Breast epithelium (tissue), 4 donors: ENCODE data around the gene TANC1. TPM values are rescaled to one million over a fixed set of nuclear protein-coding genes. Genes with fewer than 3 reads are reported as not detected.

ENCODE experiments used
- DNase-seq, 2 donors: peaks; one replicate each; pipeline ENCODE4 v3.0.0-alpha.2; 2019; ENCODE audit warnings: low spot score in 2 of 2
- H3K27ac ChIP-seq, 2 donors: fragments of 200-600 bp; sonication (generic) in 1 of 2; one replicate each; pipeline ENCODE4 v1.5.1; 2016 to 2019; ENCODE audit warnings: mild to moderate bottlenecking in 1 of 2
- H3K27me3 ChIP-seq, 2 donors: fragments of 200-600 bp; sonication (generic) in 1 of 2; one replicate each; pipeline versions ENCODE4 v1.5.1 to v1.6.0; 2017 to 2019; ENCODE audit warnings: control low read depth in 1 of 2, mild to moderate bottlenecking in 1 of 2
- H3K36me3 ChIP-seq: fragments of 200-600 bp; one replicate; pipeline ENCODE4 v1.5.1; 2019
- H3K4me1 ChIP-seq, 2 donors: fragments of 200-600 bp; sonication (generic); one replicate each; pipeline ENCODE4 v1.5.1; 2016 to 2019; ENCODE audit warnings: control low read depth in 1 of 2
- H3K4me3 ChIP-seq, 3 donors: fragments of 200-600 bp; sonication (generic); 1 replicate in 2 of 3; 2 replicates in 1 of 3; pipeline ENCODE4 v1.5.1; 2016 to 2019; ENCODE audit warnings: mild to moderate bottlenecking in 3 of 3, moderate library complexity in 2 of 3
- H3K9me3 ChIP-seq, 2 donors: fragments of 200-600 bp; sonication (generic) in 1 of 2; one replicate each; pipeline ENCODE4 v1.5.1; 2016 to 2019; ENCODE audit warnings: control low read depth in 1 of 2
- POLR2A ChIP-seq: fragments of 450-650 bp; IDR thresholded peaks from one replicate; pipeline ENCODE4 v1.6.1; 2016; ENCODE audit warnings: antibody characterized with exemption, mild to moderate bottlenecking, moderate library complexity
- POLR2AphosphoS5 ChIP-seq, 3 donors: sonication (generic); formaldehyde crosslinking; IDR thresholded peaks; one replicate each; pipeline ENCODE4 v1.6.1; 2017; ENCODE audit warnings: antibody characterized with exemption in 3 of 3
- intact Hi-C: fragments of 100-400 bp; cut with DNase I; formaldehyde crosslinking; loops from one replicate; pipeline ENCODE4 v1.15.1; 2023; ENCODE audit warnings: low total_unique reads
- total RNA-seq, 3 donors: library from RNA; depleted of rRNA; stranded (reverse); fragments of >200 nt; gene quantifications; one replicate each; pipeline ENCODE4 v1.1.0, GENCODE V29; 2016
- TF ChIP-seq, protein P1 (sequence below), 3 donors: fragments of 450-650 bp; IDR thresholded peaks; one replicate each; pipeline ENCODE4 v1.5.1; 2016 to 2017; ENCODE audit warnings: antibody characterized with exemption in 3 of 3, mild to moderate bottlenecking in 3 of 3, moderate library complexity in 3 of 3

Gene TANC1
- total RNA-seq, 3 donors from 2014 or later = 18.9 to 62.3 (median 58.4) TPM

DNA sequence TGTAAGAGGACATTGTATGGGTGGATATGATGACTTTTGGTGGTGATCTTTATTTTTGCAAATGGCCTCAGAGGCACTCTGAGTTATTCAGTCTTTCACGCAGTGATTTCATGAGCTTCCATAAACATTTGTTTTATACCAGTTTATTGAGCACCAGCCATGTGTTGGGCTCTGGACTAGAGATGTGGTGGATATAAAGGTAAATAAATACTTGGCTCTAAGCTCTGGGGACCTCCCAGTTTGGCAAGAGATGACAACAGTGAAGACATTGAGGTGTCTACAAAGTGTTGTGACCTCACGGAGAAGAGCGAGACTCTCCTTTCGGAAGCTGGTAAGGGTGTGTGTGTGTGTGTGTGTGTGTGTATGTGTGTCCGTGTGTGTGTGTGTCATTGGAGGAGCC is 146.4 kb downstream of the TANC1 start:
- intact Hi-C loops = loop anchor here (5.0 kb wide), 1 partner anchor 213 kb away; no protein-coding TSS in a partner anchor
- Histone ChIP-seq H3K4me1 (peaks cover 0 to 16% of the 10 kb centered on the region in 2 donors), H3K4me3 (no peak overlapping the region), H3K27ac (peak overlapping the region; percentile 21 to 34), H3K9me3 (no peaks in the 10 kb centered on the region), H3K36me3 (no peaks in the 10 kb centered on the region), H3K27me3 (no peaks in the 10 kb centered on the region)
- no peak for DNase-seq
- TF ChIP-seq POLR2A = no peak
- TF ChIP-seq, protein P1, sequence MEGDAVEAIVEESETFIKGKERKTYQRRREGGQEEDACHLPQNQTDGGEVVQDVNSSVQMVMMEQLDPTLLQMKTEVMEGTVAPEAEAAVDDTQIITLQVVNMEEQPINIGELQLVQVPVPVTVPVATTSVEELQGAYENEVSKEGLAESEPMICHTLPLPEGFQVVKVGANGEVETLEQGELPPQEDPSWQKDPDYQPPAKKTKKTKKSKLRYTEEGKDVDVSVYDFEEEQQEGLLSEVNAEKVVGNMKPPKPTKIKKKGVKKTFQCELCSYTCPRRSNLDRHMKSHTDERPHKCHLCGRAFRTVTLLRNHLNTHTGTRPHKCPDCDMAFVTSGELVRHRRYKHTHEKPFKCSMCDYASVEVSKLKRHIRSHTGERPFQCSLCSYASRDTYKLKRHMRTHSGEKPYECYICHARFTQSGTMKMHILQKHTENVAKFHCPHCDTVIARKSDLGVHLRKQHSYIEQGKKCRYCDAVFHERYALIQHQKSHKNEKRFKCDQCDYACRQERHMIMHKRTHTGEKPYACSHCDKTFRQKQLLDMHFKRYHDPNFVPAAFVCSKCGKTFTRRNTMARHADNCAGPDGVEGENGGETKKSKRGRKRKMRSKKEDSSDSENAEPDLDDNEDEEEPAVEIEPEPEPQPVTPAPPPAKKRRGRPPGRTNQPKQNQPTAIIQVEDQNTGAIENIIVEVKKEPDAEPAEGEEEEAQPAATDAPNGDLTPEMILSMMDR (IDR thresholded peaks at IDR 0.05) = no peak
- no peak for TF ChIP-seq POLR2AphosphoS5 (IDR thresholded peaks at IDR 0.05)

DNA sequence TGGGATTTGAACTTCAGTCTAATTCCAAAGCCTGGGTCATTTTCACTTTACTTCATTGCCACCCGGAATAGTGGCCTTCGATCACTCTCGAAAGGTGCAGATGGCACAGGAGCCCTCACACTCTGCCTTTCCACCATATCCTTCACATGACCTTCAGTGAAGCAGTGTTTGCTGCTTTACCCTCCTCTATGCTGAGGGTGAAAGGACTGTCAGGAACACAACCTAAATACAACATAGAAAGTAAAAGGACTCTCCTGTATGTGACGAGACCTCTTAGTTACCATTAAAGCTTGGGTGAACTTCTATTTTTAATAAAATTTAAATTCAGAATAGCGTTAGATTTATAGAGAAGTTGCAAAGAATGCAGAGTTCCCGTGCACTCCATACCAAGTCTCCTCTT is 148.5 kb downstream of the TANC1 start:
- intact Hi-C loops = no loop called here
- TF ChIP-seq POLR2AphosphoS5 (IDR thresholded peaks at IDR 0.05) (no peak), POLR2A (no peak)
- TF ChIP-seq, protein P1 (IDR thresholded peaks at IDR 0.05) = no peak

DNA sequence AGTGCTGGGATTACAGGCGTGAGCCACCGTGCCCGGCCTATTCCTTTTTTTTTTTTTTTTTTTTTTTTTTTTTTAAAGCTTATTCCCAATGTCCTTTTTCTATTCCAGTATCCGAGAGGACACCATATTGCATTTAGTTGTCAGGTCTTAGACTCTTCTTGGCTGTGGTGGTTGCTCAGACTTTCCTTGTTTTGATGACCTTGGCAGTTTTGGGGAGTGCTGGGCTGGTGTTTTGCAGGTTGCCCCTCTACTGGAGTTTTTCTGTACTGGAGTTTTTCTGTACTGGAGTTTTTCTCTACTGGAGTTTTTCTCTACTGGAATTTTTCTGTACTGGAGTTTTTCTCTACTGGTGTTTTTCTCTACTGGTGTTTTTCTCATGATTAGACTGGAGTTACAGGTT is 149.2 kb downstream of the TANC1 start:
- no peaks in the 10 kb centered on the region for H3K27me3 ChIP-seq
- no peak overlapping the region for H3K27ac ChIP-seq
- DNase-seq = no peak
- intact Hi-C loops = no loop called here
- H3K36me3 ChIP-seq = no peaks in the 10 kb centered on the region
- no peaks in the 10 kb centered on the region for H3K9me3 ChIP-seq
- H3K4me1 ChIP-seq = peaks cover 0 to 16% of the 10 kb centered on the region in 2 donors
- no peak overlapping the region for H3K4me3 ChIP-seq
- no peak for TF ChIP-seq POLR2AphosphoS5 (IDR thresholded peaks at IDR 0.05)
- TF ChIP-seq, protein P1 (IDR thresholded peaks at IDR 0.05) = no peak

More for the DNA sequence above, 148.5 kb downstream of the TANC1 start:
- peaks cover 0 to 16% of the 10 kb centered on the region in 2 donors for H3K4me1 ChIP-seq
- H3K9me3 ChIP-seq = no peaks in the 10 kb centered on the region
- H3K36me3 ChIP-seq = no peaks in the 10 kb centered on the region
- no peaks in the 10 kb centered on the region for H3K27me3 ChIP-seq
- DNase-seq = no peak
- no peak overlapping the region for H3K27ac ChIP-seq
- H3K4me3 ChIP-seq = no peak overlapping the region

DNA sequence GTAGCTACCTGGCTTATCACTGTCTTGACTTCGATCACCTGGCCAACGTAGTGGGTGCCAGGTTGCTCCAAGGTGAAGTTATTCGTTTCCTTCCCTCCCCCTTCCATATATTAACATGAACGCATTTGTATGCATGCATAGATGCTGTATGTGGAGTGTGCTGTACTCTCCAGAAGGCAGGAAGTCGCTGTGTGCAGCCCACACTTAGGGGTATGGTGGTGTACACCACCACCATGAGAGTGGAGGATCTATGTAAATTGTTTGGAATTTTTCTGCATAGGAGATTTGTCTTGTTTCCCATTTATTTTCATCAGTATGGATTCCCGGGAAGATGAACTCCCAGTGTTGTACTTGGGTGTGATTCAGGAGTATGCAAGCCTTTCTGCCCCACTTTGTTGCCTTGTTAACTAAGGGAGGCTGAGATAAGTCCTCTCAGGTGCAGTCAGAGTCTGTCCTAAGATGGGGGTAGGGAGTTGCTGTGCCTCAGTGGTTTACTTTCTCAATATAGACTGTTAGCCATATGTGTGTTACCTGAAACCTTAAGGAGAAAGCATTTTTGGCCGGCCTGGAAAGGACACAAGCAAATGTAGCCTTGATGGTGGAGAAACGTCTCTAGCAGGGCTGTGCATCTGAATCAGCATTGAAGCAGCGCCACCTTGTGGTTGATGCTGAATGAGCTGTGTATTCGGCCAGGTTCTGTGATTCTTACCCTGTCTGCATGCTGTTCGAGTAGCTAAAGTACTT is 149.8 kb downstream of the TANC1 start:
- no peaks in the 10 kb centered on the region for H3K36me3 ChIP-seq
- H3K4me1 ChIP-seq = peaks cover 0 to 16% of the 10 kb centered on the region in 2 donors
- no peak overlapping the region for H3K4me3 ChIP-seq
- TF ChIP-seq, protein P1 (IDR thresholded peaks at IDR 0.05) = peak; percentile 84 to 91 (median 85)
- TF ChIP-seq POLR2A (no peak), POLR2AphosphoS5 (IDR thresholded peaks at IDR 0.05) (peak in 2 of 3 donors; percentile 49 to 63)
- peak; percentile 73 to 92 for DNase-seq
- no peaks in the 10 kb centered on the region for H3K9me3 ChIP-seq
- intact Hi-C loops = no loop called here
- H3K27ac ChIP-seq = no peak overlapping the region
- H3K27me3 ChIP-seq = no peaks in the 10 kb centered on the region

DNA sequence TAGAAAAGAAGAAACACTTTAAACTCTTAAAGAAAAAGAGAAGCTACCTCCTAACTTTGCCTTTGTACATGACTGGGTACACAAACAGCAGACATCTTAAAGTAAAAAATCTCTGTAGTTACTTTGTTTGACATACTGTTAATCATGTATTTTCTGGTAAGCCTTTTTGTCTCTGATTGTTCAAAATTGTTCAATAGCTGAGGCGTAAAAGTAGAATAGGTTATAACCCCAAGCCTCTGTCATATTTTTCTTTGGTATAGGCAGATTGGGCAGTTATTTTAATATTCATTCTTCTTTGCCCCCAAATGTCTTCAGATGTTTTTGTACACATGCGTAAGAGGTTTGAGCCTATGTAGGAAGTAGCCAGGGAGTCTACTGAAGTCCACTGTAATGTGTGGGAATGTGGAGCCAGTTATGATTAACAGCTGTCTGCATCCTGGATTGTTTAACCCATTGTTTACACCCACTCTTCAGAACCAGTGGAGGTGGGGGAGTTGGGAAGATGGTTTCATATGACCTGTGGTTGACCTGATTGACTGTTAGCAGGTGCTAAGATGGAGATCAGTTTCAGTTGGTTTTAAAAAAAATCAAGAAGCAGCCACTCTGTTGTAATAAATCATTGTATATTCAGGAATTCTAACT is 150.5 kb downstream of the TANC1 start:
- DNase-seq = no peak
- intact Hi-C loops = no loop called here
- Histone ChIP-seq H3K4me3 (no peak overlapping the region), H3K27ac (no peak overlapping the region), H3K9me3 (no peaks in the 10 kb centered on the region), H3K36me3 (no peaks in the 10 kb centered on the region), H3K4me1 (peaks cover 0 to 14% of the 10 kb centered on the region in 2 donors), H3K27me3 (no peaks in the 10 kb centered on the region)
- TF ChIP-seq POLR2AphosphoS5 (IDR thresholded peaks at IDR 0.05) (no peak), POLR2A (no peak)
- TF ChIP-seq, protein P1 (IDR thresholded peaks at IDR 0.05) = no peak
